Measurements from ENCODE around the gene C20orf141. TPM values are rescaled to one million over a fixed set of nuclear protein-coding genes. Genes with fewer than 3 reads are reported as not detected.

C20orf141 gene
- total RNA-seq, 1 experiment from 2014 or later, result not detected

DNA sequence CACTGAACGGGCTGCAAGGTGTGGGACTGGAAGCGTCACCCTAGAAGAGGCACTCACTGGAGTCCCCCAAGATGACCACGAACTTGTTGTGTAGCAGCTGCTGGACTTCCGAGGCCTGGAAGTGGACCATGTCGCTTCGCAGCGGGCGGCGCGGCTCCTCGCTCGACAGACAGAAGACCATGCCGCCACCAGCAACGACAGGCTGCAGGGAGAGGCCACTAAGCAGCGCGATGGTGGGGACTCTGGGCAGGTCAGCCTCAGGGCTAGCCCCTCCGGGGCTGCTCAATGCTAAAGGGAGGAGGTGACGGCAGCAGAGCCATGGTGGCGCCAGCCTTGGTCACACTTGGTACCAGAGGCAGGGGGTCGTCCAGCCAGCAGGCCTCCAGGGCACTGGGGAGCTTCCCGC, 24.9 kb downstream of the C20orf141 start:
- no CpG with 5 or more reads among the region's 21 CpGs for WGBS (ENCODE audit: extremely low coverage, insufficient read length, low lambda C conversion rate)
- Histone ChIP-seq H2AK5ac (ENCODE audit: insufficient read length, low read length) (no peak overlapping the region), H3K23me2 (ENCODE audit: insufficient read length, low read depth, low read length, poor library complexity, severe bottlenecking) (peaks cover 7% of the 10 kb centered on the region), H4K8ac (replicated peaks; ENCODE audit: insufficient read length, low read depth, low read length) (no peak overlapping the region), H4K5ac (ENCODE audit: insufficient read length, low read depth, low read length) (no peak overlapping the region), H2BK120ac (ENCODE audit: low read depth, low read length, poor library complexity, severe bottlenecking) (no peak overlapping the region), H2BK5ac (ENCODE audit: insufficient read length, low read length) (no peak overlapping the region), H3K27ac (ENCODE audit: insufficient read length, low read depth, low read length) (no peak overlapping the region), H3K79me1 (ENCODE audit: insufficient read depth, low read depth, low read length, poor library complexity, severe bottlenecking) (no peaks in the 10 kb centered on the region), H4K91ac (ENCODE audit: insufficient read length, low read depth, low read length) (no peak overlapping the region), H3K4ac (ENCODE audit: low read depth, low read length) (no peak overlapping the region), H3T11ph (ENCODE audit: low read length) (no peak overlapping the region), H3K56ac (ENCODE audit: insufficient read length, low read depth, low read length) (no peak overlapping the region), H3K14ac (ENCODE audit: insufficient read depth, low read length) (no peak overlapping the region), H3K9ac (ENCODE audit: extremely low read depth, insufficient read length, low read length) (no peak overlapping the region), H3K9me3 (ENCODE audit: control insufficient read depth, low read depth, low read length) (no peaks in the 10 kb centered on the region), H2AFZ (ENCODE audit: low read length) (no peak overlapping the region), H3K18ac (ENCODE audit: insufficient read length, low read depth, low read length) (no peak overlapping the region), H2BK20ac (ENCODE audit: low read depth, low read length, poor library complexity, severe bottlenecking) (no peak overlapping the region), H3K4me2 (ENCODE audit: insufficient read depth, insufficient read length, low read length) (no peak overlapping the region), H3K4me1 (ENCODE audit: insufficient read depth, low read length) (no peaks in the 10 kb centered on the region), H4K20me1 (ENCODE audit: control insufficient read depth, insufficient read depth, insufficient read length) (no peaks in the 10 kb centered on the region), H3K79me2 (ENCODE audit: insufficient read depth, low read length) (no peaks in the 10 kb centered on the region), H3K27me3 (ENCODE audit: insufficient read depth, low read length) (peaks cover 7% of the 10 kb centered on the region; the same call in 1 of the 2 replicates), H2BK12ac (ENCODE audit: insufficient read length, low read depth, low read length) (no peak overlapping the region), H2BK15ac (ENCODE audit: low read depth, low read length) (no peak overlapping the region), H3K23ac (ENCODE audit: insufficient read length, low read depth, low read length) (no peak overlapping the region)
- no peak for TF ChIP-seq CTCF (conservative IDR thresholded peaks at IDR 0.05)
- Mint-ChIP-seq H3K9me3 (peaks cover 0 to 4% of the 10 kb centered on the region in 2 experiments; a peak in 1 of 5 replicates), H3K27ac (no peak overlapping the region), H3K4me3 (peak overlapping the region; percentile 35 to 69), H3K4me1 (peaks cover 4 to 10% of the 10 kb centered on the region in 2 experiments), H3K27me3 (ENCODE audit: low read depth) (peaks cover 12% of the 10 kb centered on the region), H3K36me3 (ENCODE audit: insufficient read depth in 1 of 3, low read depth in 3 of 3) (peaks cover 3 to 26% (median 22%) of the 10 kb centered on the region in 3 experiments)
- DNase-seq, result no peak
